ENCODE data around the gene AP2A2. TPM values are rescaled to one million over a fixed set of nuclear protein-coding genes. Genes with fewer than 3 reads are reported as not detected.
"Not testable (repeated sequence)": the region's sequence is repeated elsewhere in the genome, so short reads cannot be mapped to it uniquely, and the experiment has no call there.

Gene AP2A2
- total and polyA plus RNA-seq, 2 donors (not counting 1 experiment from before 2014, with no cell fraction given) = 53.1 to 57.0 TPM

- 98% methylated on average over 10 of the region's 11 CpGs for WGBS (ENCODE audit: insufficient coverage)
- Mint-ChIP-seq H3K9me3 (ENCODE audit: insufficient read depth) (no peaks in the 10 kb centered on the region), H3K27me3 (no peaks in the 10 kb centered on the region), H3K4me3 (no peak overlapping the region), H3K27ac (no peak overlapping the region), H3K4me1 (peaks cover 17% of the 10 kb centered on the region)
- TF ChIP-seq CTCF (IDR thresholded peaks at IDR 0.05) (no peak), EZH2 (IDR thresholded peaks at IDR 0.05; ENCODE audit: borderline replicate concordance, insufficient read depth, low read depth, low read length, poor library complexity, severe bottlenecking) (no peak)
- H3K9me3 ChIP-seq (ENCODE audit: control extremely low read depth in 1 of 3, control insufficient read depth in 2 of 3, insufficient read depth in 1 of 3, low read length in 2 of 3) = no peaks in the 10 kb centered on the region
- H3K4me1 ChIP-seq (ENCODE audit: control insufficient read depth in 2 of 2, insufficient read depth in 2 of 2, low read length in 2 of 2) = peaks cover 6 to 9% of the 10 kb centered on the region in 2 donors
- H3K9ac ChIP-seq (ENCODE audit: low read length) = no peak overlapping the region
- H3K27me3 ChIP-seq (replicated peaks in 1 of 4; ENCODE audit: control extremely low read depth in 1 of 4, control insufficient read depth in 3 of 4, insufficient read depth in 4 of 4, low read length in 3 of 4) = no peaks in the 10 kb centered on the region
- H4K20me1 ChIP-seq (ENCODE audit: control insufficient read depth, insufficient read depth, low read length, poor library complexity, severe bottlenecking) = peaks cover 30% of the 10 kb centered on the region
- no peak for ATAC-seq (ENCODE audit: low read depth)
- CTCF ChIA-PET = no interaction called here
- intact Hi-C loops (cut with micrococcal nuclease) = no loop called here
- no peak for DNase-seq
- H3K36me3 ChIP-seq (replicated peaks in 1 of 2; ENCODE audit: control extremely low read depth in 1 of 2, control insufficient read depth in 1 of 2, extremely low read depth in 1 of 2, insufficient read depth in 2 of 2, low read length in 1 of 2) = peaks cover 0 to 43% of the 10 kb centered on the region in 2 experiments
- H2AFZ ChIP-seq (ENCODE audit: insufficient read depth, low read depth, low read length, poor library complexity, severe bottlenecking) = no peak overlapping the region
- H3K4me2 ChIP-seq (replicated peaks; ENCODE audit: low read depth, low read length, poor library complexity, severe bottlenecking) = no peak overlapping the region
- H3K4me3 ChIP-seq (ENCODE audit: control extremely low read depth in 1 of 5, extremely low read depth in 1 of 5, insufficient read depth in 1 of 5, low read depth in 2 of 5, low read length in 4 of 5) = no peak overlapping the region
- POLR2A ChIA-PET = no interaction called here
- peaks cover 30% of the 10 kb centered on the region for H3K79me2 ChIP-seq (ENCODE audit: control insufficient read depth, insufficient read depth, low read length)
- no peak overlapping the region for H3K27ac ChIP-seq (ENCODE audit: low read length in 2 of 2)
Observed at GRCh38 chr11:973237-973636, 47.6 kb downstream of the AP2A2 start.

- Histone ChIP-seq H3K36me3 (replicated peaks in 1 of 2; ENCODE audit: control extremely low read depth in 1 of 2, control insufficient read depth in 1 of 2, extremely low read depth in 1 of 2, insufficient read depth in 2 of 2, low read length in 1 of 2) (peaks cover 0 to 41% of the 10 kb centered on the region in 2 experiments), H3K79me2 (ENCODE audit: control insufficient read depth, insufficient read depth, low read length) (peaks cover 17% of the 10 kb centered on the region), H4K20me1 (ENCODE audit: control insufficient read depth, insufficient read depth, low read length, poor library complexity, severe bottlenecking) (peaks cover 13% of the 10 kb centered on the region)
- H3K9ac ChIP-seq (ENCODE audit: low read length); H3K4me3 Mint-ChIP-seq; H3K27me3 Mint-ChIP-seq; H3K27ac ChIP-seq (ENCODE audit: low read length in 2 of 2); H2AFZ ChIP-seq (ENCODE audit: insufficient read depth, low read depth, low read length, poor library complexity, severe bottlenecking); H3K4me1 Mint-ChIP-seq; H3K27ac Mint-ChIP-seq; POLR2A ChIA-PET; H3K4me2 ChIP-seq (replicated peaks; ENCODE audit: low read depth, low read length, poor library complexity, severe bottlenecking); H3K27me3 ChIP-seq (replicated peaks in 1 of 4; ENCODE audit: control extremely low read depth in 1 of 4, control insufficient read depth in 3 of 4, insufficient read depth in 4 of 4, low read length in 3 of 4); ATAC-seq (ENCODE audit: low read depth); H3K9me3 Mint-ChIP-seq (ENCODE audit: insufficient read depth); DNase-seq; CTCF ChIA-PET; intact Hi-C loops (cut with micrococcal nuclease); H3K9me3 ChIP-seq (ENCODE audit: control extremely low read depth in 1 of 3, control insufficient read depth in 2 of 3, insufficient read depth in 1 of 3, low read length in 2 of 3); H3K4me3 ChIP-seq (ENCODE audit: control extremely low read depth in 1 of 5, extremely low read depth in 1 of 5, insufficient read depth in 1 of 5, low read depth in 2 of 5, low read length in 4 of 5); H3K4me1 ChIP-seq (ENCODE audit: control insufficient read depth in 2 of 2, insufficient read depth in 2 of 2, low read length in 2 of 2): not testable (repeated sequence)
- 91% methylated on average over 41 of the region's 41 CpGs for WGBS (ENCODE audit: insufficient coverage)
Observed at GRCh38 chr11:975376-975775, 49.7 kb downstream of the AP2A2 start.

All from B cell (primary cell).